Measurements from ENCODE around the gene ARSB.
"Not testable (repeated sequence)": the region's sequence is repeated elsewhere in the genome, so short reads cannot be mapped to it uniquely, and the experiment has no call there.

GRCh38 chr5:78851891-78852290 lies 133.2 kb downstream of the ARSB start:
- not testable (repeated sequence) for TF ChIP-seq CTCF, POLR2A (IDR thresholded peaks at IDR 0.05)
